Esophagus mucosa (tissue), 1 donor: ENCODE measurements around the gene GRIN2A. TPM values are rescaled to one million over a fixed set of nuclear protein-coding genes. Genes with fewer than 3 reads are reported as not detected.

Experiments
- ATAC-seq: fragments of 200-7000 bp; cut with Tn5 transposase; one replicate; pipeline ENCODE4 v1.9.1; 2020
- total RNA-seq: library from RNA; stranded (reverse); gene quantifications from one replicate; pipeline ENCODE4 v1.2.4, GENCODE V29; 2023
- donor health status: DM: yes; HTN: yes; CAD: no.

GRIN2A gene
- total RNA-seq, 1 donor from 2014 or later = not detected

DNA sequence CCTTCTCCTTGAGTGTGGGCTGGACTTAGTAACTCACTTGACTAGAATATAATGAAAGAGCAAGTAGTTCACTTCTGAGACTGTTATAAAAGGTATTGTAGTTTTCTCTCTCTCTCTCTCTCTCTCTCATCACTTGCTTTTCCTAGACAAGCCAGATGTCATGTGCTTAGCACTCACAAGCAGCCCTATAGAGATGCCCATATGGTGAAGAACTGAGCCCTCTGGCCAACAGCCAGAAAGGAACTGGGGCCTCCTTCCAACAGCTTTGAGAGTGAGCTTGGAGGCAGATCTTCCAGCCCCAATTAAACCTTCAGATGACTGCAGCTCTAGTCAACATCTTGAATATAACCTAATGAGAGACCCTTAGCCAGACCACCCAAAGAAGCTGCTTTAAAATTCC is 440.5 kb downstream of the GRIN2A start:
- no peak for ATAC-seq

DNA sequence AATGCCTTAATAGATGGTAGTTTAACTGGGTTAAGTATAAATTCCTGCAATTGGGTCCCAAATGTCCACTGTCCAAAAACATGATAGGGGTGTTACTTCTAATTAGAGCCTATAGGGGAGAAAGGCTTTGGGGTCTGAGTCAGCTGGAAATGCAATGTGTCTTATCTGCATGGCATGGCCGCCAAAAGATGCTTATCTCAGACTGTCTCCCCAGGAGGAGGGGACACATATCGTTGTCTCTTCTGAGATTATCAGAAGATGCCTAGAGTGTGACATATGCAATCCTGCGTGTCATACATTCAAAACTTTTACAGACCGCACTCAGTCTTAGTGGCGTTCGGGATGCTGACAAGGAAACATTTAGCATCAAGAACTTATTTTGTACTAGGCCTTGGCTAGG is 442.9 kb downstream of the GRIN2A start:
- no peak for ATAC-seq

DNA sequence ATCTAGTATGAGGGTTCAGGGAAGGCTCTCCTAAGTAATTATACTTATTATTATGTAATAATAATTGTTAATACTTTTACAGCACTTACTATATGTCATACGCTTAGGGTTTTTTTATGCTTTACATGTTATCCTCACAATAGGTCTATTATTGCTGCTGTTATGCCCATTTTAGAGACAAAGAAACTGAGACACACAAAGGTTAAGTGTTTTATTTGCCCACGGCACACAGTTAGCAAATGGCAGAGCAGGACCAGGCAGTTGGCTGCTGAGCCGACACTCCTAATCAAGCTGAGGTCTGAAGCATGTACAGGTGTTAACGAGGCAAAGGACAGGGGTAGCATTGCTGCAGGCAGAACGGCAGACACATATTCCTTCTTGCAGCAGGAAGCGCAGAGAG is 443.5 kb downstream of the GRIN2A start:
- no peak for ATAC-seq

DNA sequence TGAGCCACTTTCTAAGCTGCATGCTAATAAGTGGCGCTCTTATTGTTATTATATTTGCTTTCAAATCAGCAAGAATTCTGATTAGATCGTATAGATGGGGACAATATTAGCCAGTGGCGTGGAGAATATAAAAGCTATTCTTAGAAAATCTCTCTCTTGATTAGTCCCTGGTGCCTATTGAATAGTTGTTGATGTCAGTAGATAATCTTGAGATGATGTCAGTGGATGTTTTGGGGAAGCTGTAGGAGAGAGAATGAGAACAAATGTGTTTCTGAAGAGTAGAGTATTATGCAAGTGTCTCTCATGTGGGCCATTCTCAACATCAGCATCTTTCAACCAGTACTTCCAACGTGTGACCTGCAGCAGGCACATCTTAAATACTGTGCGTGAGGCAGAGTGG is 445.7 kb downstream of the GRIN2A start:
- no peak for ATAC-seq

DNA sequence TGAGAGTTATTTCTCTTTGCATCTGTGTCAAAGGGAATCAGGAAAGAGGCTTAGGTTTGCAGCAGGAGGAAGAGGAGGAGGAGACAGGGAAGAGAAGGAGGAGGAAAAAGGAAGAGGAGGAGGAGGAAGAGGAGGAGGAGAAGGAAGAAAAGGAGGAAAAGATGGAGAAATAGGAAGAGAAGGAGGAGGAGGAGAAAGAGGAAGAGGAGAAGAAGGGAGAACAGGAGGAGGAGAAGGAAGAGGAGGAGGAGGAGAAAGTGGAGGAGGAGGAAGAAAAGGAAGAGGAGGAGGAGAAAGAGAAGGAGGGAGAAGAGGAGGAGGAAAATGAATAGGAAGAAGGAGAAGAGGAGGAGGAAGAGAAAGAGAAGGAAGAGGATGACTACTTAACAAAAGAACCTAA is 459.1 kb downstream of the GRIN2A start:
- no peak for ATAC-seq

DNA sequence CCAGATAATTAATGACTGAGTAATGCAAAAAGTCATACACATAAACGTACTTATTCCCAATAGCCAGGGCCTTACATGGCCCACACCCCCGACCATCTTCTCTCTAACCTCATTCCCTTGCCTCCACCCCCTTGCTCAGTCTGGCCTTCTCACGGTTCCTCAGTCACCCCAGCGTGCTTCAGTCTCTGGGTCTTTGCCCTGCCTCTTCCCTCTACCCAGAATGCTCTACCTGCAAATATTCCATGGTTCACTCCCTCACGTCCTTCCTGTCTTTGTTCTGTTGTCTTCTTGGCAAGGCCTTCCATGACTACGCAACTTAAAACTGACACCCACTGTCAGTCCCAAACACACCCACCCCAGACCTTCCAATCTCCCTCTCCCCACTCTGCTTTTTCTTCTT is 468.3 kb downstream of the GRIN2A start:
- no peak for ATAC-seq

DNA sequence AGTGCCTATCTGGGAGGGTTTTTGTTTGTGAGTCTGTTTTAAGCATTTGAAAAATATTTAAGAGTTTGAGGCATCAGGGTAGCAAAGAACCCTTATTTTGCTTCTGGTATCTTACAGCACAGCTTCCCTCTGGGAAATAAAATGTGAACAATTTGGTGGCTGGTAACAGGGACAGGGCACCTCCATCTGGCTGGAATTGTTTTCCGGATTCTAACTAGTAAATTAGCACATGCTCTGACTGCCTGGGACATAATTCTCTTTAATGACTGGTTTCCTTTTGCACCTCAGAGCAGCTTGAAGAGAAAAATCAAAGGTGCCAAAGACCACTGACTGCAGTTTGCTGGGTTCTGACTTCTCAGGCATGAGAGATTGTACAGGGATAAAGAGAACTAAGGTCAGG is 469.1 kb downstream of the GRIN2A start:
- no peak for ATAC-seq

DNA sequence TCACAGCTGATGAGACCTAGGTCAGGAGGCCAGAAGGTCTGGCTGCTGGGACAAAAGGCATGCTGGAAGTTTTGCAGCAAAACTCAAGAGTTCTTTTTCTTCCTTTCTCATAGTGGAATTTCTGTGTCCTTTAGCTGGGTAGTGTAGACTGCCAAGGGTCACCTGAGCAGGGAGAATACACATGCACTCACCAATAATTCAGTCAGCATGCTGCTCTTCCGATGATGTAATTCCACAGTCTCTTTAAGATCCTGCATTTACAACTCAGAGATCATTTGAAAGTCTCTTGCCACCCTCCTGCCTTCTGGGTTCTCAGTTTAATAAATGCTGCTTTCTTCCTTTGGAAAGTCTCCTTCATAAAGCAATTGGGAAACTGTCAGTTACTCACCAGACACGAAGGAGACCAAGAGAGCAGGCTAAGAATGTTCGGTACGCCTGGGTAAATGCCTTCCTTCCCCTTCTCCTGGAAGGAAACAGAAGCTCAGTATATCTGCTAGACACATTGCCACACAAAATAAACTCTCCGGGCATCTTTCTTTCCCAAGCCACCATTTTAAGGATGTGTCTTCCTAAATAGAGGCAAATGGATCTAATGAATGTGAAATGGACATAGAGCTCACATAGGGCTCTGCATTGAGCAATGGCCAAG is 473.1 kb downstream of the GRIN2A start:
- ATAC-seq = no peak

DNA sequence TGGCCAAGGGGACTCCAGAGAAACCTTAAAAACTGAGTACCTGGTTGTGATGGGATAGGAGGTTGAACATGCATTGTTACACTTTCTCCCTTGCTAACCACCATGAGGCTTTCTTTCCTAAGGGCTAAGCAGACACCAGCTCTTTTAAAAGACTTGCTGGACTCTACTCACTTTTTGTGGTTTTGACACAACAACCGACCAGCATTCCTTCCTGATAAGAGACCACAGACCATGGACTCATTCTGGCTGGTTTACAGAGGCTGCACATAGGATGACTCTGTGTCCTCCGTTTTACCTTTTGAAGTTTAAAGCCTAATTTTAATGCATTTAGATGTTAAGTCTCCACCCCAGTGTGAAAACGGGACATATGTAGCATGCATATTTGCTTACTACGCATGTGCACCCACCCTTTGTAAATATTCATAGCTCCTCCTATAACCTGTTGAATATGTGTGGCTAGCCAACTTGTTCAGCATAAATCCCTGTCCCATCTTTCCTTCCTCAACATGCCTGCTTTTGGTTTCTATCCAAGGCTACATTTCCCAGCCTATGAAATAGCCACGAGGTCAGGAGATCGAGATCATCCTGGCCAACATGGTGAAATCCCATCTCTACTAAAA is 475.9 kb downstream of the GRIN2A start:
- ATAC-seq = no peak

DNA sequence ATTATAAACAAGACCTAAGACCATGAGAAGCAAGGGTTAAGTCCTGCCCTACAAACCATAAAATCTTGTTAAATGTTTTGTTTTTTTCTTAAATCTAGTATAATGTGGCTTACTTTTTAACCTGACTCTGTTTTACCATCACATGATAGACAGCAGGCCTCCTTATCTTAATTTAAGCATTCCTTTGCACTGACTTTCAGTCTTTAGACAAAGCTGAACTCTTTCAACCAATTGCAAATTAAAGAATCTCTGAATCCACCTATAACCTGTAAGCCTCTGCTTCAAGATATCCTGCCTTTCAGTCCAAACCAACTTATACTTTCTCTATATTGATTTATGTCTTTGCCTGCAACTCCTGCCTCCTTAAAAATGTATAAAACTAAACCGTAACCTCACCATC is 478.5 kb downstream of the GRIN2A start:
- no peak for ATAC-seq

Other genes starting within 250 kb of the GRIN2A start
- 7.1 TPM for gene ATF7IP2, start 203.6 kb upstream of the GRIN2A start, total RNA-seq